ENCODE measurements around the gene THOC2. TPM values are rescaled to one million over a fixed set of nuclear protein-coding genes. Genes with fewer than 3 reads are reported as not detected.

The THOC2 gene
- total and polyA plus RNA-seq, 2 of the 8 experiments (the other 6 are each of a cell fraction or from before 2014, with no cell fraction given) = 32.7 to 68.8 TPM

- H3K36me3 ChIP-seq (ENCODE audit: control insufficient read depth in 2 of 4, insufficient read depth in 4 of 4, low read length in 3 of 4) = no peaks in the 10 kb centered on the region
- DNase-seq (ENCODE audit: low read depth in 1 of 2, low spot score in 2 of 2) (no peak), FAIRE-seq (no peak)
- H3K9ac ChIP-seq (replicated peaks in 1 of 4; ENCODE audit: extremely low read depth in 1 of 4, low read depth in 3 of 4, low read length in 3 of 4) = no peak overlapping the region
- no peaks in the 10 kb centered on the region for H3K27me3 ChIP-seq (replicated peaks in 1 of 4; ENCODE audit: control insufficient read depth in 3 of 4, extremely low read depth in 1 of 4, insufficient read depth in 3 of 4, low read length in 3 of 4)
- no peaks in the 10 kb centered on the region for H3K23me2 ChIP-seq (ENCODE audit: low read depth, low read length)
- H2BK20ac ChIP-seq (ENCODE audit: low read length) = no peak overlapping the region
- no peak overlapping the region for H2BK15ac ChIP-seq (ENCODE audit: low read length)
- no peak overlapping the region for H2BK5ac ChIP-seq (ENCODE audit: low read depth, low read length)
- H3K4me1 ChIP-seq (replicated peaks in 1 of 4; ENCODE audit: control insufficient read depth in 3 of 4, insufficient read depth in 4 of 4, low read length in 3 of 4) = no peaks in the 10 kb centered on the region
- H3K56ac ChIP-seq (replicated peaks; ENCODE audit: insufficient read length, low read depth, low read length) = no peak overlapping the region
- no peak overlapping the region for H2AK5ac ChIP-seq (ENCODE audit: low read depth, low read length)
- no peak overlapping the region for H2BK12ac ChIP-seq (ENCODE audit: low read depth, low read length)
- H4K5ac ChIP-seq (ENCODE audit: insufficient read length, low read depth, low read length) = no peak overlapping the region
- H3K4me2 ChIP-seq (ENCODE audit: insufficient read depth in 1 of 2, low read depth in 2 of 2, low read length in 2 of 2) = no peak overlapping the region
- 88 to 100% methylated on average over 2 to 4 of the region's 4 CpGs for WGBS, 2 experiments (ENCODE audit: extremely low coverage in 1 of 2, insufficient coverage in 1 of 2, insufficient read length in 1 of 2, insufficient replicate concordance in 2 of 2, low coverage in 1 of 2, low lambda C conversion rate in 2 of 2, missing lambda C conversion rate in 1 of 2)
- TF ChIP-seq BACH1 (IDR thresholded peaks at IDR 0.05; ENCODE audit: low read length) = no peak
- no peak for TF ChIP-seq SIX5 (IDR thresholded peaks at IDR 0.05; ENCODE audit: low read depth, low read length)
- TF ChIP-seq TAF7 (optimal IDR thresholded peaks at IDR 0.05; ENCODE audit: borderline replicate concordance, low read depth, low read length) = no peak
- TF ChIP-seq CEBPB (IDR thresholded peaks at IDR 0.05; ENCODE audit: low read depth, low read length) = no peak
- no peak for TF ChIP-seq EZH2 (IDR thresholded peaks at IDR 0.05; ENCODE audit: low read depth, low read length, severe bottlenecking)
- TF ChIP-seq KDM4A (IDR thresholded peaks at IDR 0.05; ENCODE audit: low read depth, low read length, severe bottlenecking) = no peak
- TF ChIP-seq EP300 (IDR thresholded peaks at IDR 0.05; ENCODE audit: borderline replicate concordance in 1 of 2, low read depth in 2 of 2, low read length in 2 of 2) = no peak
- TF ChIP-seq SUZ12 (IDR thresholded peaks at IDR 0.05; ENCODE audit: low read length) = no peak
- no peak for TF ChIP-seq YY1 (IDR thresholded peaks at IDR 0.05; ENCODE audit: low read depth, low read length)
- no peak for TF ChIP-seq CBX8 (IDR thresholded peaks at IDR 0.05; ENCODE audit: borderline replicate concordance, low read depth, low read length)
- no peak overlapping the region for H3K4ac ChIP-seq (replicated peaks; ENCODE audit: insufficient read length, low read depth, low read length)
- H2BK120ac ChIP-seq (replicated peaks; ENCODE audit: low read depth, low read length) = no peak overlapping the region
- H3K14ac ChIP-seq (ENCODE audit: insufficient read length) = no peak overlapping the region
- H2AFZ ChIP-seq (ENCODE audit: low read length) = no peak overlapping the region
- H3K4me3 ChIP-seq (ENCODE audit: extremely low read depth in 1 of 4, insufficient read depth in 2 of 4, low read depth in 3 of 4, low read length in 4 of 4) = no peak overlapping the region
- H3K27ac ChIP-seq (ENCODE audit: low read depth, low read length) = no peak overlapping the region
- H3K18ac ChIP-seq (ENCODE audit: extremely low read depth, low read length) = no peak overlapping the region
- H3K23ac ChIP-seq (ENCODE audit: insufficient read length) = no peak overlapping the region
- CTCF ChIA-PET (ENCODE audit: partially characterized antibody) = interaction anchor here (0.5 kb wide), 1 partner anchor 1191 kb away, joined by 4 read pairs; no protein-coding TSS in a partner anchor
- no peaks in the 10 kb centered on the region for H3K79me2 ChIP-seq (ENCODE audit: control insufficient read depth in 1 of 2, insufficient read depth in 2 of 2, low read length in 2 of 2)
- no peaks in the 10 kb centered on the region for H3K79me1 ChIP-seq (ENCODE audit: low read depth, low read length)
- no peak overlapping the region for H4K91ac ChIP-seq (replicated peaks; ENCODE audit: insufficient read length, low read length)
- POLR2A ChIA-PET (ENCODE audit: partially characterized antibody) = no interaction called here
- H4K20me1 ChIP-seq (replicated peaks in 1 of 2; ENCODE audit: control insufficient read depth in 1 of 2, insufficient read depth in 2 of 2, low read length in 2 of 2) = no peaks in the 10 kb centered on the region
- peaks cover 0 to 6% of the 10 kb centered on the region in 2 experiments; a peak in 1 of 4 replicates for H3K9me3 ChIP-seq (ENCODE audit: insufficient read depth in 2 of 2, low read depth in 1 of 2, low read length in 1 of 2)
- H4K8ac ChIP-seq (ENCODE audit: extremely low read depth, insufficient read depth, low read length) = no peak overlapping the region
Observed at GRCh38 chrX:123563167-123563566, 169.7 kb downstream of the THOC2 start.
